Left lung (tissue), 10 donors: ENCODE results near the gene IMPG2. TPM values are rescaled to one million over a fixed set of nuclear protein-coding genes. Genes with fewer than 3 reads are reported as not detected.

Experiments
- ATAC-seq: fragments of 200-7000 bp; cut with Tn5 transposase; one replicate; pipeline ENCODE4 v1.9.1; 2020; ENCODE audit warnings: moderate library complexity
- DNase-seq, 4 donors: peaks; one replicate each; pipeline ENCODE4 v3.0.0-alpha.2; 2013 to 2020
- H3K27ac ChIP-seq, 2 donors: fragments of 200-600 bp; sonication (generic) in 1 of 2; one replicate each; pipeline versions ENCODE4 v1.5.0 to v1.8.0; 2020 to 2021
- H3K27me3 ChIP-seq, 2 donors: fragments of 200-600 bp; sonication (generic) in 1 of 2; one replicate each; pipeline versions ENCODE4 v1.5.0 to v1.8.0; 2020 to 2021
- H3K36me3 ChIP-seq, 2 donors: fragments of 200-600 bp; sonication (generic) in 1 of 2; one replicate each; pipeline versions ENCODE4 v1.5.0 to v1.8.0; 2020 to 2021
- H3K4me1 ChIP-seq, 2 donors: fragments of 200-600 bp; one replicate each; pipeline ENCODE4 v1.8.0; 2021
- H3K4me3 ChIP-seq, 2 donors: fragments of 200-600 bp; sonication (generic) in 1 of 2; one replicate each; pipeline versions ENCODE4 v1.5.0 to v1.8.0; 2020 to 2021; ENCODE audit warnings: mild to moderate bottlenecking in 1 of 2
- H3K9me3 ChIP-seq, 2 donors: fragments of 200-600 bp; sonication (generic) in 1 of 2; one replicate each; pipeline versions ENCODE4 v1.5.0 to v1.8.0; 2020 to 2021
- CTCF ChIP-seq, 2 donors: fragments of 200-600 bp; sonication (generic) in 1 of 2; IDR thresholded peaks; one replicate each; pipeline versions ENCODE4 v1.5.0 to v1.8.0; 2021; ENCODE audit warnings: antibody characterized with exemption in 2 of 2
- intact Hi-C, 2 donors: fragments of 100-400 bp; cut with DNase I; formaldehyde crosslinking; loops; one replicate each; pipeline versions ENCODE4 v1.11.2 to v1.14.2; 2022
- polyA plus RNA-seq, 6 donors: library from polyadenylated mRNA; unstranded; fragments of 120-200 nt; gene quantifications; one replicate each; pipeline ENCODE4 v1.2.1, GENCODE V29; 2013; ENCODE audit not compliant: insufficient read length in 6 of 6
- total RNA-seq, 2 donors: library from RNA; stranded (reverse); fragmentation: NEBNext Ultra II Directional; extraction: Animal tissue kit (Norgen Biotek cat#: 25700); gene quantifications; one replicate each; pipeline ENCODE4 v1.2.1, GENCODE V29; 2021
- donor health status: DM: no; HTN: yes; CAD: no.
- donor health status: DM: no; HTN: no; CAD: no.

The IMPG2 gene
- total and polyA plus RNA-seq, 8 donors, result 0.21 to 1.0 (median 0.61) TPM

GRCh38 chr3:101292027-101292426, 28.3 kb downstream of the IMPG2 start:
- H3K27me3 ChIP-seq, result no peaks in the 10 kb centered on the region
- no peaks in the 10 kb centered on the region for H3K4me1 ChIP-seq
- peaks cover 0 to 6% of the 10 kb centered on the region in 2 donors for H3K9me3 ChIP-seq
- no peak for DNase-seq
- H3K27ac ChIP-seq, result no peak overlapping the region
- H3K4me3 ChIP-seq, result no peak overlapping the region
- no peaks in the 10 kb centered on the region for H3K36me3 ChIP-seq
- ATAC-seq, result no peak
- intact Hi-C loops, result no loop called here
- no peak for TF ChIP-seq CTCF (IDR thresholded peaks at IDR 0.05)

- H3K27ac ChIP-seq, result no peak overlapping the region
- intact Hi-C loops, result no loop called here
- H3K27me3 ChIP-seq, result no peaks in the 10 kb centered on the region
- no peaks in the 10 kb centered on the region for H3K4me1 ChIP-seq
- ATAC-seq, result no peak
- peaks cover 0 to 2% of the 10 kb centered on the region in 2 donors for H3K9me3 ChIP-seq
- no peak for DNase-seq
- H3K4me3 ChIP-seq, result no peak overlapping the region
- H3K36me3 ChIP-seq, result no peaks in the 10 kb centered on the region
- TF ChIP-seq CTCF (IDR thresholded peaks at IDR 0.05), result no peak
These were observed 32.1 kb downstream of the IMPG2 start for GRCh38 chr3:101288294-101288693.

- no peaks in the 10 kb centered on the region for H3K4me1 ChIP-seq
- H3K36me3 ChIP-seq, result no peaks in the 10 kb centered on the region
- H3K27me3 ChIP-seq, result no peaks in the 10 kb centered on the region
- DNase-seq (no peak), ATAC-seq (no peak)
- H3K27ac ChIP-seq, result no peak overlapping the region
- no peak for TF ChIP-seq CTCF (IDR thresholded peaks at IDR 0.05)
- H3K9me3 ChIP-seq, result peaks cover 0 to 2% of the 10 kb centered on the region in 2 donors
- no peak overlapping the region for H3K4me3 ChIP-seq
- intact Hi-C loops, result no loop called here
These were observed 35.6 kb downstream of the IMPG2 start for GRCh38 chr3:101284757-101285156.

GRCh38 chr3:101281521-101282030, 38.8 kb downstream of the IMPG2 start:
- Histone ChIP-seq H3K36me3 (no peaks in the 10 kb centered on the region), H3K4me3 (no peak overlapping the region), H3K27ac (no peak overlapping the region), H3K9me3 (no peaks in the 10 kb centered on the region), H3K4me1 (no peaks in the 10 kb centered on the region), H3K27me3 (peaks cover 0 to 10% of the 10 kb centered on the region in 2 donors)
- TF ChIP-seq CTCF (IDR thresholded peaks at IDR 0.05), result no peak
- intact Hi-C loops, result no loop called here
- ATAC-seq, result no peak
- DNase-seq, result peak in 2 of 4 donors; percentile 55 to 65

GRCh38 chr3:101279765-101280385, 40.5 kb downstream of the IMPG2 start:
- no peak for TF ChIP-seq CTCF (IDR thresholded peaks at IDR 0.05)
- Histone ChIP-seq H3K4me3 (no peak overlapping the region), H3K36me3 (no peaks in the 10 kb centered on the region), H3K4me1 (no peaks in the 10 kb centered on the region), H3K9me3 (no peaks in the 10 kb centered on the region), H3K27me3 (peaks cover 0 to 16% of the 10 kb centered on the region in 2 donors), H3K27ac (no peak overlapping the region)
- intact Hi-C loops, result no loop called here
- DNase-seq (no peak), ATAC-seq (peak; percentile 83)
